H1 (cell line): ENCODE measurements around the gene BTD. TPM values are rescaled to one million over a fixed set of nuclear protein-coding genes. Genes with fewer than 3 reads are reported as not detected.

Experiments
- CTCF ChIA-PET: fragments of 300-600 bp; sonication (Branson Sonifier 250); formaldehyde crosslinking; loops from one replicate; lab custom pipeline; 2021; ENCODE audit not compliant: partially characterized antibody; lab: Charles Lee
- POLR2A ChIA-PET: fragments of 300-600 bp; sonication (Branson Sonifier 250); formaldehyde crosslinking; loops from one replicate; lab custom pipeline; 2021; ENCODE audit warnings: inconsistent platforms; ENCODE audit not compliant: partially characterized antibody; lab: Charles Lee
- DNase-seq, 2 experiments: peaks; one replicate each; pipeline versions ENCODE4 v3.0.0 to v3.0.0-alpha.2; 2010 to 2022; ENCODE audit warnings: low spot score in 2 of 2, low read depth in 1 of 2, mixed read lengths in 1 of 2
- FAIRE-seq: peaks from 2 replicates; lab custom pipeline; 2011; peaks lifted over from hg19 to GRCh38; lab: Jason Lieb, UNC
- H2AFZ ChIP-seq: 2 replicates; pipeline ENCODE4 v1.8.1; 2012; ENCODE audit warnings: low read length, inconsistent platforms
- H2AK5ac ChIP-seq: 2 replicates; pipeline ENCODE4 v1.6.1; 2013; ENCODE audit warnings: low read depth, low read length
- H2BK120ac ChIP-seq: replicated peaks from 2 replicates; pipeline ENCODE3; 2013; ENCODE audit warnings: low read depth, low read length, inconsistent platforms
- H2BK12ac ChIP-seq: 2 replicates; pipeline ENCODE4 v1.6.1; 2013; ENCODE audit warnings: low read depth, low read length
- H2BK15ac ChIP-seq: 2 replicates; pipeline ENCODE4 v1.6.1; 2013; ENCODE audit warnings: low read length
- H2BK20ac ChIP-seq: 2 replicates; pipeline ENCODE4 v1.6.1; 2013; ENCODE audit warnings: low read length
- H2BK5ac ChIP-seq: 2 replicates; pipeline ENCODE4 v1.6.1; 2013; ENCODE audit warnings: low read depth, low read length
- H3K14ac ChIP-seq: 2 replicates; pipeline ENCODE4 v1.6.1; 2013; ENCODE audit warnings: inconsistent platforms; ENCODE audit not compliant: insufficient read length
- H3K18ac ChIP-seq: 2 replicates; pipeline ENCODE4 v1.6.1; 2013; ENCODE audit warnings: low read length; ENCODE audit errors: extremely low read depth
- H3K23ac ChIP-seq: 2 replicates; pipeline ENCODE4 v1.6.1; 2013; ENCODE audit warnings: inconsistent platforms; ENCODE audit not compliant: insufficient read length
- H3K23me2 ChIP-seq: 2 replicates; pipeline ENCODE4 v1.6.1; 2013; ENCODE audit warnings: low read depth, low read length
- H3K27ac ChIP-seq: 2 replicates; pipeline ENCODE4 v1.6.1; 2011; ENCODE audit warnings: low read depth, low read length, inconsistent platforms
- H3K27me3 ChIP-seq, 4 experiments: replicated peaks in 1 of 4; 1 replicate in 1 of 4; 2 replicates in 3 of 4; pipeline versions ENCODE4 v1.6.1 to v1.8.1; 2011 to 2013; ENCODE audit warnings: low read length in 3 of 4, mild to moderate bottlenecking in 3 of 4, inconsistent platforms in 2 of 4, mixed read lengths in 2 of 4, moderate library complexity in 1 of 4; ENCODE audit not compliant: control insufficient read depth in 3 of 4, insufficient read depth in 3 of 4; ENCODE audit errors: extremely low read depth in 1 of 4
- H3K36me3 ChIP-seq, 4 experiments: 2 replicates each; pipeline versions ENCODE4 v1.6.1 to v1.8.1; 2011 to 2013; ENCODE audit warnings: mild to moderate bottlenecking in 4 of 4, low read length in 3 of 4, moderate library complexity in 2 of 4, control low read depth in 1 of 4, inconsistent platforms in 1 of 4; ENCODE audit not compliant: insufficient read depth in 4 of 4, control insufficient read depth in 2 of 4
- H3K4ac ChIP-seq: replicated peaks from 2 replicates; pipeline ENCODE3; 2013; ENCODE audit warnings: low read length, low read depth, mixed read lengths, inconsistent platforms; ENCODE audit not compliant: insufficient read length
- H3K4me1 ChIP-seq, 4 experiments: replicated peaks in 1 of 4; 1 replicate in 1 of 4; 2 replicates in 3 of 4; pipeline versions ENCODE4 v1.6.1 to v1.8.1; 2011 to 2013; ENCODE audit warnings: low read length in 3 of 4, inconsistent platforms in 2 of 4, mixed read lengths in 1 of 4; ENCODE audit not compliant: insufficient read depth in 4 of 4, control insufficient read depth in 3 of 4
- H3K4me2 ChIP-seq, 2 experiments: 2 replicates each; pipeline versions ENCODE4 v1.6.1 to v1.8.1; 2011 to 2013; ENCODE audit warnings: low read depth in 2 of 2, low read length in 2 of 2, control low read depth in 1 of 2, inconsistent platforms in 1 of 2, mild to moderate bottlenecking in 1 of 2; ENCODE audit not compliant: insufficient read depth in 1 of 2
- H3K4me3 ChIP-seq, 4 experiments: fragments of 200-600, 300-600 bp in 1 of 4; sonication (generic), shearing (Covaris generic), sonication (Bioruptor Twin) in 1 of 4; 2 replicates each; pipeline versions ENCODE4 v1.5.1 to v1.8.1; 2011 to 2016; ENCODE audit warnings: low read length in 4 of 4, low read depth in 3 of 4, control low read depth in 2 of 4, inconsistent platforms in 2 of 4, mild to moderate bottlenecking in 2 of 4, mixed read lengths in 1 of 4, moderate library complexity in 1 of 4; ENCODE audit not compliant: insufficient read depth in 2 of 4; ENCODE audit errors: extremely low read depth in 1 of 4
- H3K56ac ChIP-seq: replicated peaks from 2 replicates; pipeline ENCODE3; 2013; ENCODE audit warnings: low read depth, mild to moderate bottlenecking, mixed read lengths, low read length, inconsistent platforms; ENCODE audit not compliant: insufficient read length
- H3K79me1 ChIP-seq: 2 replicates; pipeline ENCODE4 v1.6.1; 2013; ENCODE audit warnings: low read depth, low read length, control low read depth
- H3K79me2 ChIP-seq, 2 experiments: 2 replicates each; pipeline versions ENCODE4 v1.6.1 to v1.8.1; 2012 to 2013; ENCODE audit warnings: low read length in 2 of 2, mild to moderate bottlenecking in 2 of 2, inconsistent platforms in 1 of 2; ENCODE audit not compliant: insufficient read depth in 2 of 2, control insufficient read depth in 1 of 2
- H3K9ac ChIP-seq, 4 experiments: replicated peaks in 1 of 4; 1 replicate in 1 of 4; 2 replicates in 3 of 4; pipeline versions ENCODE4 v1.6.1 to v1.8.1; 2011 to 2013; ENCODE audit warnings: low read depth in 3 of 4, low read length in 3 of 4, control low read depth in 2 of 4, mild to moderate bottlenecking in 2 of 4, moderate library complexity in 2 of 4, inconsistent platforms in 1 of 4; ENCODE audit errors: extremely low read depth in 1 of 4
- H3K9me3 ChIP-seq, 2 experiments: 2 replicates each; pipeline versions ENCODE4 v1.6.1 to v1.8.1; 2012 to 2013; ENCODE audit warnings: mild to moderate bottlenecking in 2 of 2, moderate library complexity in 2 of 2, control low read depth in 1 of 2, inconsistent platforms in 1 of 2, low read depth in 1 of 2, low read length in 1 of 2, mixed read lengths in 1 of 2; ENCODE audit not compliant: insufficient read depth in 2 of 2
- H4K20me1 ChIP-seq, 2 experiments: replicated peaks in 1 of 2; 2 replicates each; pipeline versions ENCODE3 to v1.8.1; 2011 to 2013; ENCODE audit warnings: inconsistent platforms in 2 of 2, low read length in 2 of 2, mild to moderate bottlenecking in 1 of 2; ENCODE audit not compliant: insufficient read depth in 2 of 2, control insufficient read depth in 1 of 2
- H4K5ac ChIP-seq: 2 replicates; pipeline ENCODE4 v1.6.1; 2013; ENCODE audit warnings: low read length, low read depth, mixed read lengths, inconsistent platforms; ENCODE audit not compliant: insufficient read length
- H4K8ac ChIP-seq: 2 replicates; pipeline ENCODE4 v1.8.0; 2013; ENCODE audit warnings: mild to moderate bottlenecking, moderate library complexity, low read length, inconsistent platforms; ENCODE audit not compliant: insufficient read depth; ENCODE audit errors: extremely low read depth
- H4K91ac ChIP-seq: replicated peaks from 2 replicates; pipeline ENCODE3; 2013; ENCODE audit warnings: low read length, mixed read lengths, inconsistent platforms; ENCODE audit not compliant: insufficient read length
- BRCA1 ChIP-seq: IDR thresholded peaks from 2 replicates; pipeline ENCODE4 v1.6.1; 2012; ENCODE audit warnings: low read depth, low read length, improper control_type of control experiment
- CEBPB ChIP-seq: IDR thresholded peaks from 2 replicates; pipeline ENCODE4 v1.6.1; 2012; ENCODE audit warnings: low read depth, low read length
- CHD1 ChIP-seq: IDR thresholded peaks from 2 replicates; pipeline ENCODE4 v1.6.1; 2012; ENCODE audit warnings: low read depth, low read length, improper control_type of control experiment
- CTCF ChIP-seq, 3 experiments: IDR thresholded peaks; 1 replicate in 2 of 3; 2 replicates in 1 of 3; pipeline versions ENCODE4 v1.5.1 to v1.6.1; 2011; ENCODE audit warnings: low read length in 3 of 3, mild to moderate bottlenecking in 3 of 3, inconsistent platforms in 2 of 3, low read depth in 1 of 3, moderate library complexity in 1 of 3; ENCODE audit not compliant: insufficient read depth in 1 of 3; ENCODE audit errors: control extremely low read depth in 1 of 3
- EZH2 ChIP-seq: fragments of 200-600 bp; sonication (generic); IDR thresholded peaks from 2 replicates; pipeline ENCODE4 v1.7.1; 2012; ENCODE audit warnings: low read depth, mild to moderate bottlenecking, moderate library complexity, low read length, inconsistent platforms; ENCODE audit not compliant: severe bottlenecking
- GTF2F1 ChIP-seq: IDR thresholded peaks from 2 replicates; pipeline ENCODE4 v1.6.1; 2012; ENCODE audit warnings: low read depth, low read length, improper control_type of control experiment, borderline replicate concordance
- HDAC2 ChIP-seq, 2 experiments: fragments of 300-600 bp in 1 of 2; sonication (generic) in 1 of 2; IDR thresholded peaks; 2 replicates each; pipeline ENCODE4 v1.6.1; 2011 to 2012; ENCODE audit warnings: low read depth in 2 of 2, low read length in 2 of 2, mild to moderate bottlenecking in 2 of 2, moderate library complexity in 2 of 2, borderline replicate concordance in 1 of 2, inconsistent platforms in 1 of 2
- PHF8 ChIP-seq: fragments of 200-600 bp; sonication (generic); conservative IDR thresholded peaks from 2 replicates; pipeline ENCODE4 v1.7.1; 2012; ENCODE audit warnings: low read depth, mild to moderate bottlenecking, inconsistent platforms, low read length, moderate library complexity
- SRF ChIP-seq: IDR thresholded peaks from 2 replicates; pipeline ENCODE4 v1.6.1; 2011; ENCODE audit warnings: mild to moderate bottlenecking, low read depth, low read length, moderate library complexity
- TAF1 ChIP-seq: IDR thresholded peaks from 2 replicates; pipeline ENCODE4 v1.6.1; 2011; ENCODE audit warnings: mild to moderate bottlenecking, low read depth, low read length
- TCF12 ChIP-seq: IDR thresholded peaks from 2 replicates; pipeline ENCODE4 v1.6.1; 2011; ENCODE audit warnings: low read depth, mild to moderate bottlenecking, low read length
- WGBS, 2 experiments: shearing (Covaris generic) in 1 of 2; methylation state at CpG; one replicate each; pipeline versions ENCODE4 v1.1.6 to v1.1.7; 2013 to 2015; ENCODE audit warnings: low lambda C conversion rate in 2 of 2, mixed read lengths in 2 of 2, inconsistent platforms in 1 of 2, low coverage in 1 of 2, missing lambda C conversion rate in 1 of 2; ENCODE audit not compliant: insufficient replicate concordance in 2 of 2, insufficient coverage in 1 of 2, insufficient read length in 1 of 2; ENCODE audit errors: extremely low coverage in 1 of 2, missing lambda C conversion rate in 1 of 2; 5-methylcytosine and 5-hydroxymethylcytosine counted together
- polyA plus RNA-seq, 7 experiments: library from polyadenylated mRNA; depleted of rRNA in 3 of 7; stranded (reverse) in 5 of 7; unstranded in 2 of 7; fragments of >200 nt in 5 of 7; fragments of 200-250 nt in 2 of 7; gene quantifications; 1 replicate in 5 of 7; 2 replicates in 1 of 7; 4 replicates in 1 of 7; pipeline versions ENCODE4 v1.2.1 to v1.2.3, GENCODE V29; 2011 to 2013; ENCODE audit warnings: missing spikeins in 2 of 7, mixed read lengths in 2 of 7
- total RNA-seq: library from RNA; stranded (reverse); fragmentation: NEBNext Ultra II Directional; extraction: Animal tissue kit (Norgen Biotek cat#: 25700); gene quantifications from 2 replicates; pipeline ENCODE4 v1.2.1, GENCODE V29; 2021

BTD gene
- total and polyA plus RNA-seq, 2 of the 8 experiments (the other 6 are each of a cell fraction or from before 2014, with no cell fraction given): 21.8 to 36.7 TPM

- no peak overlapping the region for H3K23ac ChIP-seq
- FAIRE-seq (no peak), DNase-seq (no peak)
- H4K8ac ChIP-seq: no peak overlapping the region
- 89% methylated on average over 5 of the region's 5 CpGs; no CpG with 5 or more reads in 1 of the 2 experiments for WGBS, 2 experiments
- H2BK120ac ChIP-seq: no peak overlapping the region
- no peak overlapping the region for H3K9ac ChIP-seq
- no peak overlapping the region for H2BK20ac ChIP-seq
- no peaks in the 10 kb centered on the region for H3K79me2 ChIP-seq
- no peak overlapping the region for H2BK12ac ChIP-seq
- H3K23me2 ChIP-seq: no peaks in the 10 kb centered on the region
- no peaks in the 10 kb centered on the region for H3K27me3 ChIP-seq
- peaks cover 0 to 37% (median 24%) of the 10 kb centered on the region in 4 experiments; a peak in 7 of 8 replicates for H3K36me3 ChIP-seq
- H3K27ac ChIP-seq: no peak overlapping the region
- no peaks in the 10 kb centered on the region for H3K4me1 ChIP-seq
- CTCF ChIA-PET: interaction anchor here (1.4 kb wide), 1 partner anchor 11 kb away, joined by 3 read pairs; no protein-coding TSS in a partner anchor
- H4K91ac ChIP-seq: no peak overlapping the region
- no peaks in the 10 kb centered on the region for H3K9me3 ChIP-seq
- no peak overlapping the region for H3K4me2 ChIP-seq
- H2BK15ac ChIP-seq: no peak overlapping the region
- H4K20me1 ChIP-seq: peaks cover 0 to 2% of the 10 kb centered on the region in 2 experiments
- no peak overlapping the region for H2AK5ac ChIP-seq
- no peak overlapping the region for H4K5ac ChIP-seq
- no peak overlapping the region for H3K4me3 ChIP-seq
- no peak overlapping the region for H3K4ac ChIP-seq
- POLR2A ChIA-PET: interaction anchor here (1.5 to 2.2 kb wide), 2 partner anchors 18 to 26 kb away, joined by 4 to 5 read pairs; partner anchors contain the start of genes BTD and HACL1
- no peak overlapping the region for H3K14ac ChIP-seq
- H3K18ac ChIP-seq: no peak overlapping the region
- no peak overlapping the region for H2AFZ ChIP-seq
- no peaks in the 10 kb centered on the region; the same call in 1 of the 2 replicates for H3K79me1 ChIP-seq
- no peak overlapping the region for H3K56ac ChIP-seq
- H2BK5ac ChIP-seq: no peak overlapping the region
- TF ChIP-seq CTCF (IDR thresholded peaks at IDR 0.05; ENCODE audit: control extremely low read depth in 1 of 3, insufficient read depth in 1 of 3, low read depth in 1 of 3, low read length in 3 of 3): no peak
- TF ChIP-seq TCF12: no peak
- TF ChIP-seq SRF: no peak
- TF ChIP-seq GTF2F1: no peak
- TF ChIP-seq EZH2: no peak
- TF ChIP-seq TAF1: no peak
- no peak for TF ChIP-seq BRCA1
- no peak for TF ChIP-seq CEBPB
- TF ChIP-seq CHD1: no peak
- TF ChIP-seq HDAC2 (IDR thresholded peaks at IDR 0.05; ENCODE audit: borderline replicate concordance in 1 of 2, low read depth in 2 of 2, low read length in 2 of 2): no peak
- no peak for TF ChIP-seq PHF8
Measured at GRCh38 chr3:15575446-15575845, 26.1 kb upstream of the BTD start.
